Epidermal melanocyte (primary cell): ENCODE measurements around the gene MAGI2.

Experiments used
- DNase-seq: peaks from one replicate; pipeline ENCODE4 v3.0.0; 2011; ENCODE audit warnings: low spot score; ENCODE audit not compliant: insufficient read length

MAGI2 gene

GRCh38 chr7:79268730-79269129 is 184.7 kb downstream of the MAGI2 start:
- no peak for DNase-seq

- DNase-seq, result no peak
Measured at GRCh38 chr7:79258826-79259225, 194.6 kb downstream of the MAGI2 start.

DNA sequence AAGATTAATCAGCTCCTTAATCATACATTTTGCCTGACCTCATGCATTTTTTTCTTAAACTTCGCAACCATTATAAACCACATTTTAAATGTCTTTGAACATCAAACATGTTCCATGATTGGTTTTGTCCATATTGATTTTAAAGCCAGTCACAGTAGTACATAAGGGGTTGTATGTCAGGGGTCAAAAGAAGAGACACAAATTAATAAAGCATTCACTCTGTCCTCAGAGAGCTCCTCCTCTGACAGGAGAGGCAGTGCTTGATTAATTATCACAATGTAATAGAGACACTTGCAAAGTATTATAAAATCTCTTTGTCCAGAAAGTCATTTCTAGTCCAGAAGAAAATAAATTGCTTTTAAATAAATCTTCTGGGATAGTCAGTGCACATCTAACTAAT is 195.5 kb downstream of the MAGI2 start:
- DNase-seq, result no peak

- DNase-seq, result no peak
Measured at GRCh38 chr7:79245623-79246249, 207.7 kb downstream of the MAGI2 start.

- no peak for DNase-seq
Measured at GRCh38 chr7:79244482-79244881, 209.0 kb downstream of the MAGI2 start.

DNA sequence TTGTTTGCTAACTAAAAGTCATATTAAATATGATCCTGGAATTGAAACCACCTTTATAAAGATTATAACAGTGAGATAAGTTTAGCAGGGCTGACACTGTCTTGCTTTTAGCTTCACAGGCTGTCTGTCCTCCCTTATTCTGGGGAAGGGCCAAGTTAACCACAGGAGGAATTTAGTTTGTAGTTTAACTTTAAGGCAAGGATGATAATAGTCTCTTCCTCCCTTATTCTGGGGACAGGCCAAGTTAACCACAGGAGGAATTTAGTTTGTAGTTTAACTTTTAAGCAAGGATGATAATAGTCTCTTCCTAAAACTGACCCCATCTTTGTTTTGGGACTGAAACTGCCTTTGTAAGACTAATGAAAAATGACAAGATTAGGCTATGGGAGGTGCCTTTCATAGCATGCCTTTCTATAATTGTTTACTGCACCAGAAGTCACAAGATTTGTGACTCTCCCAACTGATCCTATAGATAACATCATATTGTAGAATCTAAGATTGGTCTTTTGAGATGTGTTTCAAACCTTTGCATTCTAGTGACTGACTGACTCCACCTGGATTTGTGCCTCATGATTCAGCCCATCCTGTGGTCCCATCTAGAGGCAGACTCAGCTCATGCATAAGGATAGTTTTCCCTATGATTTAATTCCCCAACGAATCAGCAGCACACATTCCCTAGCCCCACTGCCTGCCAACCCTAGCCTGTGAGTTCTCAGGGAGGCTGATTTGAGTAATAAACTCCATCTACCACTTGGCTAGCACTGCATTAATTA is 212.0 kb downstream of the MAGI2 start:
- no peak for DNase-seq

DNA sequence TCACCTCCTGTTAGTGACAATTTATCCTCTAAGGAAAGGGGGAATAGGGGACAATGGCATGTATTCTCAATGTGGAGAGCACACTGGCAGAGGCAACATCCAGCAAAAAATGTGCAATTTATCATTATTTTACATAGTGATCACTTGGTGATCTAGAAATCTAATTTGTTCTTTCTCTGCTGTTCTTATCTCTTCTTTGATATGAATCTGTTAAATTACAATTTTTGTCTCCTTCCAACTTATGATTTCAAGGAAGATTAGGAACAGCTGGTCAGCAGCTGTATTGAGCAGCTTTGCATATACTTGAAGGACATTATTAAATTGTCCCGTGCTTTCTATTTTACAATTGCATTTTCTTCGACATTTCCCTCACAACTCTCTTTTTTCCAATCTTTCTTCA is 213.1 kb downstream of the MAGI2 start:
- DNase-seq, result no peak

GRCh38 chr7:79236352-79237028 is 217.0 kb downstream of the MAGI2 start:
- DNase-seq, result no peak

GRCh38 chr7:79227044-79227443 is 226.4 kb downstream of the MAGI2 start:
- DNase-seq, result no peak

GRCh38 chr7:79221211-79221610 is 232.3 kb downstream of the MAGI2 start:
- no peak for DNase-seq

DNA sequence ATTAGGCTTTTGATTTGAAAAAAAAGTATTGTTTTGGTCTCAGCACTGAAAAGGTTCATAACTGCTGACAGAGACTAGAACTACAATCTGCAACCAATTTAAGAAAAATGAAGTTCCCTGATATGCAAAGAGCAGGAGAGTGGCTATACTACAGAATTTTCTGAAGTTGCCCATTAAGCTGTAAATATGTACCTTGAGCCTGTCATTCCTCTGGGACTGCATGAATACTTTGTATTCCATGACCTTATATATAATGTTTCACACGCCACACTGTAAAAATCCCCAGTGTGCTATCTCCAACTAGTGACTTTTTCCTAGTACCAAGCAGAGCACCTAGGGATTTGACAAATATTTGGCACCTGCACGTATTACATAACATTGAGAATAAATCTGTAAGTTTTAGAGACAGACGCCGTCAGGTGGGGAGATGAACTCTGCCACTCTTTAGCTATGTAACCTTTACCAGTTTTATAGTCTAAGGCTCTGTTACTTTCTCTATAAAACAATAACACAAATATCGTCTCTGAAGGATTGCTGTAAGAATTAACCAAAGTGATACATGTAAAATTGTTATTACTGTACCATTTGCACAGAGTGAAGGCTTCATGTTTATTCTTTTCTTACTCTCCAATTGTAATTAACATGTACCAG is 235.4 kb downstream of the MAGI2 start:
- no peak for DNase-seq

GRCh38 chr7:79217468-79217867 is 236.0 kb downstream of the MAGI2 start:
- DNase-seq, result no peak

- no peak for DNase-seq
Measured at GRCh38 chr7:79216236-79216635, 237.2 kb downstream of the MAGI2 start.

DNA sequence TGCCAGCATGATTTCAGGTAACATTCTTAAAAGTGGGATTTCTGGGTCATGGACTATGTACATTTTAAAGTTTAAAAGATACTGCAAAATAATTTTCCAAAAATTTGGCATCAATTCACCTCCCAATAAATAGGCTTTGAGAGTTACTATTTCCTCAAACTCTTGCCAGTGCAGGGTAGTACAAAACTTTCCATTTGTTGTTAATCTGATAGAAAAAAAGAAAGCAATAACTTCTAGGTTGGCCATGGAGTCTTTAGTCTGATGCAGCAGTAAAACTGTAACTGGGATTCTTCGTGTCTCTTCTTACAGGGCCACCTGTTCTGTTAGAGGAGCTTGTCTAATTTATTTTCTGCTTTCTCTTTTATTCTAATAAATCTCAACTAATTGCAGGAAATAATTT is 241.1 kb downstream of the MAGI2 start:
- DNase-seq, result no peak

- DNase-seq, result no peak
Measured at GRCh38 chr7:79211724-79212123, 241.7 kb downstream of the MAGI2 start.

- DNase-seq, result no peak
Measured at GRCh38 chr7:79199961-79200360, 253.5 kb downstream of the MAGI2 start.

- no peak for DNase-seq
Measured at GRCh38 chr7:79199266-79199665, 254.2 kb downstream of the MAGI2 start.

DNA sequence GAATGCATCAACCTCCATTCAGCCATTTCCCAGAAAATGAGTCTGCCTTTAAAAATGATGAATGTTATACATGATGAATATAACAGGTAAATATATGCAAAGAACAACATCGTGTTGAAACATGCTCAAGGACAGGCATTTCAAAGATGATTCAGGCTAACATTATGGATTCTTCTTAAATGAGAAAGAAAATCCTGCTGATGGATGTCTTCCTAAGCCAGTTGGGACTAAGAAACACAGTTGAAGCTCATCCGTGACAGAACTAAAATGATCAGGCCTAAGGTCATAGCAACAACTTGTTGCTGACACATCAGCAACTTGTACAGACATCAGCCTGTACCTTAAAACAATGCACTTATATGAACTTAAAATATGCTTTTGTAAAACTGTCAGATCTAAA is 267.9 kb downstream of the MAGI2 start:
- DNase-seq, result no peak

DNA sequence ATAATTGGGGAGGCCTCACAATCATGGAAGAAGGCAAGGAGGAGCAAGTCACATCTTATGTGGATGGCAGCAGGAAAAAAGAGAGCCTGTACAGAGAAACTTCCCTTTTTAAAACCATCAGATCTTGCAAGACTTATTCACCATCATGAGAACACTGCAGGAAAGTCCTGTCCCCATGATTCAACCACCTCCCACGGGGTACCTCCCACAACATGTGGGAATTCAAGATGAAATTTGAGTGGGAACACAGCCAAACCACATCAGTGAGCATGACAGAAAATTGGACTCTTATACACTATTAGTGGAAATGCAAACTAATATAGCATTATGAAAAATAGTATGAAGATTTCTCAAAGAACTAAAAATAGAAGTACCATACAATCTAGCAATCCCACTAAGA is 271.2 kb downstream of the MAGI2 start:
- DNase-seq, result no peak

- no peak for DNase-seq
Measured at GRCh38 chr7:79180533-79180932, 272.9 kb downstream of the MAGI2 start.

DNA sequence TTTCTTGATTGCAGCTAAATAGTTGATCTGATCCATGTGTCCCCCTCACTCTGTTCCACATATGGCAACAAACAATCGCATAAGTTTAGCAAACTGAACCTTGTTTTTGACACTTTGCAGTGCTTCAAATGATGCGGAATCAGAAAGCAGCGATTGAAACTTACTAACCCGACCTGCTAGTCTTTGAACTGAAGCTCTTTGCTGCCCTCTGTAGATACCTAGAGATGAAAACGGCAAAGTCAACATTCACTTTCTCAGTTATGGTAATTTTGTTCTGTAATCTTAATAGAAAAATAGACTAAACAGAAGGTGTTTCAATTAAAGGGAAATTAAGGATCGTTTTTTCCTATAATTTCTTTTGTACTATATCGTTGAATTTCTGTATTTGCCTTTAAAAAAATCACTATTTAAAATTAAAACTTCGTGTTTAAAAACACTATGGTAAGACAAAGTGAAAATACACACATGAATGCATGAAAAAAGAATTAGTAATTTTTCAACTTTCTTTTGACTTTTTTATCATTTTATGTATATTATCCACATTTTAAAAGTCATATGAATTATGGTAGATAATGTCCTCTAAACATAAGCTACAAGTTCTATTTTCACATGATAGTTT is 276.5 kb downstream of the MAGI2 start:
- no peak for DNase-seq

DNA sequence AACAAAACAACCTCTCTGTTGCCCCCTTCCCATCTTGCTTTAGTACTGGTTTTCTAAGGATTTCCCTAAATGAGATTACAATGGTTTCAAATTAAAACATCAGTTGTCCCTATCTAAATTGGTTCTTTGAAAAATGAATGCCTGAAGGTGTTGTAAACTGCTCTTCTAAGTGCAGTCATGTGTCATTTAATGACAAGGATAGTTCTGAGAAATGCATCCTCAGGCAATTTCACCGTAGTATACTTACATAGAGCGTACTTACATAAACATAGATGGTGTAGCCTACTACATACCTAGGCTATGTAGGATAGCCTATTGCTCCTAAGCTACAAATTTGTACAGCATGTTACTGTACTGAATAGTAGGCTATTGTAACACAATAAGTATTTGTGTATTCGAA is 278.1 kb downstream of the MAGI2 start:
- DNase-seq, result no peak
